Measurements from ENCODE around the gene PLCXD3. TPM values are rescaled to one million over a fixed set of nuclear protein-coding genes. Genes with fewer than 3 reads are reported as not detected.
"Not testable (repeated sequence)": the region's sequence is repeated elsewhere in the genome, so short reads cannot be mapped to it uniquely, and the experiment has no call there.

The PLCXD3 gene
- total RNA-seq, 2 experiments from 2014 or later: not detected

- intact Hi-C loops (cut with micrococcal nuclease); POLR2A ChIA-PET; CTCF ChIA-PET; H3K4me3 Mint-ChIP-seq; H3K36me3 Mint-ChIP-seq; H3K27ac Mint-ChIP-seq; DNase-seq; H3K4me1 Mint-ChIP-seq (ENCODE audit: low read depth); H3K27me3 Mint-ChIP-seq: not testable (repeated sequence)
- H3K9me3 Mint-ChIP-seq: peaks cover 36% of the 10 kb centered on the region
Measured at GRCh38 chr5:41471571-41472208, 38.7 kb downstream of the PLCXD3 start.

GRCh38 chr5:41465493-41466171 lies 44.8 kb downstream of the PLCXD3 start:
- Mint-ChIP-seq H3K4me1 (ENCODE audit: low read depth) (no peaks in the 10 kb centered on the region), H3K36me3 (no peaks in the 10 kb centered on the region), H3K27me3 (no peaks in the 10 kb centered on the region), H3K9me3 (peaks cover 8% of the 10 kb centered on the region), H3K4me3 (no peak overlapping the region), H3K27ac (no peak overlapping the region)
- ChIA-PET POLR2A (no interaction called here), CTCF (no interaction called here)
- intact Hi-C loops (cut with micrococcal nuclease): no loop called here
- DNase-seq: no peak

- no peak for DNase-seq
- Mint-ChIP-seq H3K4me1 (ENCODE audit: low read depth) (no peaks in the 10 kb centered on the region), H3K27me3 (no peaks in the 10 kb centered on the region), H3K27ac (no peak overlapping the region), H3K36me3 (no peaks in the 10 kb centered on the region), H3K4me3 (no peak overlapping the region), H3K9me3 (no peaks in the 10 kb centered on the region)
- POLR2A ChIA-PET: no interaction called here
- CTCF ChIA-PET: no interaction called here
- intact Hi-C loops (cut with micrococcal nuclease): no loop called here
Measured at GRCh38 chr5:41459557-41459956, 50.8 kb downstream of the PLCXD3 start.

DNA sequence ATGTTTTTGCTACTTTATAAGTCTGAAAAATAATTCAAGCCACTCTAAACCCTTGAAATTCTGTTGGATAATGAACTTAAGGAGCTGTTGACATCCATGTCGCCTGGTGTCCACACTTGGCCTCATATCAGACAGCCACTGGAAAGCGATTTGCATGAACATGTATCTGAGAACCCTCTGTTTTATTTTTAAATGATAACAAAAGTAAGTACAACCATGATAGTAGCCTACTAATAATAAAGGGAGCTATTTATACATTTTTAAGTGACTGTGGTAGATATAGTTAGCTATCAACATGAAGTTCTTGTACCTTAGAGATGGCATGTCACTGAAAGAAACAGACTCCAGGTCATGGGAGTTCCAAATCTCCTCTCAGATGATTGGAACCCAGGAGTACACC lies 53.3 kb downstream of the PLCXD3 start:
- no peaks in the 10 kb centered on the region for H3K27me3 Mint-ChIP-seq
- intact Hi-C loops (cut with micrococcal nuclease): no loop called here
- no peak overlapping the region for H3K27ac Mint-ChIP-seq
- ChIA-PET CTCF (no interaction called here), POLR2A (no interaction called here)
- H3K4me1 Mint-ChIP-seq (ENCODE audit: low read depth): no peaks in the 10 kb centered on the region
- no peak for DNase-seq
- H3K36me3 Mint-ChIP-seq: no peaks in the 10 kb centered on the region
- no peak overlapping the region for H3K4me3 Mint-ChIP-seq
- H3K9me3 Mint-ChIP-seq: no peaks in the 10 kb centered on the region

DNA sequence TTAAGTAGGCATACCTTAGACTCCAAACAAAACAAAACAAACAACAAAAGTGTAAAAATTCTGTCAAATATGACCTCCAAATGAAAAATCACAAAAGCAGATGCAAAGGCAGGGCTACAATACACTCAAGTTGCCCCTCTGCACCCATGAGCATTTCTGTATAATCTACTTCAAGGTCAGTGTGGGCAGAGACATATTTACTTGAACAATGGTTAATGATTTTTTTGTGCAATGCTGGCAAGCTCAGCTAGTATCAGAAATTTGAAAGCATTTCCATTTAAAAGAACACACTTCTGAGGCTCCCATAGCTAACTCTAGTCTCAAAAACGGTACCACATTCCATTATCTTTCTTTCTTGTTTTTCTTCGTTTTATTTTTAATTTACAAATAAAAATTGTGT lies 57.9 kb downstream of the PLCXD3 start:
- POLR2A ChIA-PET: no interaction called here
- H3K27ac Mint-ChIP-seq: no peak overlapping the region
- DNase-seq: no peak
- CTCF ChIA-PET: no interaction called here
- H3K27me3 Mint-ChIP-seq: no peaks in the 10 kb centered on the region
- H3K4me1 Mint-ChIP-seq (ENCODE audit: low read depth): no peaks in the 10 kb centered on the region
- H3K4me3 Mint-ChIP-seq: no peak overlapping the region
- H3K36me3 Mint-ChIP-seq: no peaks in the 10 kb centered on the region
- no peaks in the 10 kb centered on the region for H3K9me3 Mint-ChIP-seq
- intact Hi-C loops (cut with micrococcal nuclease): no loop called here

DNA sequence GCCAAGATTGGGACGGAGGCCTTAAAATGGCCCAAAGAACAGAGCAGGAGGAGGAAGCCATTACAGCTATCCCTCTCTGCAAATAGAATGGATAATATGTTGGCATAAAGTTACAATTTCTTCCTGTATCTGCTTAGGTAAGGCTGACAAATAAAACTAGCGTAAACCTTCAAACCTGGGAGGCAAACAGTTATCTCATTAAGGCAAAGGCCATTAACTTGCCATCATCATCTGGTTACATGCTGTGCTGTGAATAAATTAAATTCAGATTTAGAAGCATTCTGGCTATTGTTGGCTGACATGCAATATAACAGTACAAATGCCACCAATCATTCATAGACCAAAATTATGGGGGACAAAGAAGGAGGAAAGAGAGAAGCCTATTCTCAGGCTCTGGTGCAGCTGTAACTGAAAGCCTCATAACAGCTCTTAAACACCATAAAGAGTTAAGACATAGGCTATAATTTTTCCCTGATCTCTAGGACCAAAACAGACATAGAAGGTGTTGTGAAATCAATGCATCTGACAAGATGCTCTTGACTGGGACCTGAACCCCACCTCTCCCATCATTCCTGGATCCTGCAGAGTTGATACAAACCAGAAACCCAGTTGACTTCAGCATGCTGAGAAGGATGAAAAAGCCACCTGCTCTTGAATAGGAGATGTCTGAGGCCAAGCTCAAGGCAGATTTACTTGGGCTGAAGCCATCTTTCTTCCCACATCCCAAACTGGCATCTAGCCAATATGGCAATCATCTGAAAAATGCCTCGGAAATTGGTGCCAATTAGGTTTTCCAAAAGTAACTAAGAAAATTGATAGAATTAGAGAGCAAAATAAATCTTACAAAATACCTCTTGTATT lies 62.5 kb downstream of the PLCXD3 start:
- no peak overlapping the region for H3K4me3 Mint-ChIP-seq
- no peak overlapping the region for H3K27ac Mint-ChIP-seq
- no peaks in the 10 kb centered on the region for H3K4me1 Mint-ChIP-seq (ENCODE audit: low read depth)
- POLR2A ChIA-PET: no interaction called here
- H3K36me3 Mint-ChIP-seq: no peaks in the 10 kb centered on the region
- DNase-seq: no peak
- H3K27me3 Mint-ChIP-seq: no peaks in the 10 kb centered on the region
- intact Hi-C loops (cut with micrococcal nuclease): no loop called here
- CTCF ChIA-PET: no interaction called here
- H3K9me3 Mint-ChIP-seq: peaks cover 2% of the 10 kb centered on the region

GRCh38 chr5:41445937-41446563 lies 64.4 kb downstream of the PLCXD3 start:
- intact Hi-C loops (cut with micrococcal nuclease): no loop called here
- no peak overlapping the region for H3K27ac Mint-ChIP-seq
- POLR2A ChIA-PET: no interaction called here
- H3K4me1 Mint-ChIP-seq (ENCODE audit: low read depth): no peaks in the 10 kb centered on the region
- CTCF ChIA-PET: no interaction called here
- H3K9me3 Mint-ChIP-seq: peaks cover 2% of the 10 kb centered on the region
- no peaks in the 10 kb centered on the region for H3K36me3 Mint-ChIP-seq
- no peaks in the 10 kb centered on the region for H3K27me3 Mint-ChIP-seq
- H3K4me3 Mint-ChIP-seq: no peak overlapping the region
- DNase-seq: no peak

GRCh38 chr5:41435276-41435675 lies 75.1 kb downstream of the PLCXD3 start:
- intact Hi-C loops (cut with micrococcal nuclease): no loop called here
- Mint-ChIP-seq H3K9me3 (no peaks in the 10 kb centered on the region), H3K27me3 (no peaks in the 10 kb centered on the region), H3K4me3 (no peak overlapping the region), H3K27ac (no peak overlapping the region), H3K4me1 (ENCODE audit: low read depth) (no peaks in the 10 kb centered on the region), H3K36me3 (no peaks in the 10 kb centered on the region)
- POLR2A ChIA-PET: no interaction called here
- CTCF ChIA-PET: no interaction called here
- no peak for DNase-seq

DNA sequence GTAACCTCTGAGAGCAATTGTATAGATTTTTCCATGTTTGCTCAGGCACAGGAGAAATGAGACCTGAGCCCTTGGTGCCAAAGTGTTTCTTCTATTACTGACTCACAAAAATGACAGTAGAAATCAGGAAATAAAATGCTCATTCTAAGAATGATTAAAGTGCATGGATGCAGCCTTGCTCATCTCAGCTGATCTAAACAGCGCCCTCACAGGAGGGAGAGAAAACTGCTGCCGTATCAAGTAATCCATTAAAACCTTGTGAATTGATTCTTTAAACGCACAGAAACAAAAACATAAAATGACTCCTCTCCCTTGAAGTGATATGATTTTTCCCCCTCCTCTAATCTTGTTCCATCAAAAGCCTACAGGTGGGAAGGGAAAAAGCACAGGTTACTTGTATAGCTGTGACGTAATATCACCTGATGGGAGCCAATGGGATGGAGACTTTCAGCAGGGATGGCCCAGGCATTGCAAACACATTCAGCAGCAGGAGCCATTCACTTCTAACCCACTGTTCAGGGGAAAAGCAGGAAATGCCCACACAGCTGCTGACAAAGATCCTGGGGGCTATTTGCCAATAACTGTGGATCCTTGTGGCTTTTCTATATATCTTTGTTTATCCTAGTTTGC lies 76.7 kb downstream of the PLCXD3 start:
- H3K36me3 Mint-ChIP-seq: no peaks in the 10 kb centered on the region
- POLR2A ChIA-PET: no interaction called here
- H3K9me3 Mint-ChIP-seq: no peaks in the 10 kb centered on the region
- no peak for DNase-seq
- CTCF ChIA-PET: no interaction called here
- intact Hi-C loops (cut with micrococcal nuclease): no loop called here
- H3K4me1 Mint-ChIP-seq (ENCODE audit: low read depth): no peaks in the 10 kb centered on the region
- no peaks in the 10 kb centered on the region for H3K27me3 Mint-ChIP-seq
- no peak overlapping the region for H3K4me3 Mint-ChIP-seq
- H3K27ac Mint-ChIP-seq: no peak overlapping the region

DNA sequence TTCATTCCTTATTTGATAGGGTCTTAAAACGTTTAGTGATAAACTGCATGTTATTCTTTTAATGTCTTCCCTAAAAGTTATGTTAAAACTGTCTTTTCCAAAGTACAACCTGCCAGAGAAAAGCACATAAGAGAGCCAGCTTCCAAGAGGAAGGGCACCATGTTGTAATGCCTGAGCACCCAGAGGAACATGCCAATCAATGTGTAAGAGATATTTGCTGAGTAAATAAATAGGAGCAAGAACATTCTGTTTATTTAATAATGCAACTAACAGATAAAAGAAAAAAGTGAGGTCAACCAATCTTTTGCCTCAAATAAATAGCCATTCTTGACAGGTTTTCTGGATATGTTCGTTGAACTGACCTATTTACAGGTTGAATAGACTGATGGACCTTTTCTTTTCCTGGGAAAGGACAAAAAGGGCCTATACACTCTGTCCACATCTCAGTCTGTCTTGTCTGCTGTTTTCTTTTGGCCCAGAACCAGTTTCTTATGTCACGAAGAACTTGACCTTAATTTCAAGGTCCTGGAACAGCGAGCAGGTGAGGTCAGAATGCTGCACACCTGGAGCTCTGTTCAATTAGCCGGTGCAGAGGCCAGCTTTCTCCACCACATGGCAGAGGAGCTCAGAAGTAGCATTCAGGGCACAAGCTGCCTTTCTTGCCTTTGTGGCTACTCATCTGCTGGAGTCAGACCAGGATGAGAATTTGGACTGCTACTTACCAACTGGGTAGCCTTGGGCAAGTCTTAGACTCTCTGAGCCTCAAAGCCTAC lies 77.7 kb downstream of the PLCXD3 start:
- Mint-ChIP-seq H3K27me3 (no peaks in the 10 kb centered on the region), H3K27ac (no peak overlapping the region), H3K4me1 (ENCODE audit: low read depth) (no peaks in the 10 kb centered on the region), H3K9me3 (no peaks in the 10 kb centered on the region), H3K4me3 (no peak overlapping the region), H3K36me3 (no peaks in the 10 kb centered on the region)
- CTCF ChIA-PET: no interaction called here
- no peak for DNase-seq
- intact Hi-C loops (cut with micrococcal nuclease): no loop called here
- POLR2A ChIA-PET: no interaction called here

DNA sequence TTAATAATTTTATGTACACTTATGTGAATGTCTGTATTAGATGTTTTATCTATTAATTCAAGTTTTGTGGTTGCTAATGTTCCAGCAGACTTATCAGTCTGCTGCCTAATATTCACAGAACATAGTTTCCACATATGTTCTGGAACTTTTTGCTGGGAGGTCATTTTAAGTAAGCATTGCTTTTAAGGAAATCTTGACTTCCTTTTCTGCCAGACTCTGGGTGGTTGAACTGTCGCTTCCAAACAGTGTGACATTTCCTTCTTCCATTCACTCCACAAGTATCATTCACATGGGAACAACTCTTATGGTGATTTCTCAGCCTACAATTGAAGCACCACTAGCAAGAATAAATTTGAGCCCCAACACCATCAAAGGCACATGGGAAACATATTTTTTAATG lies 82.9 kb downstream of the PLCXD3 start:
- ChIA-PET CTCF (no interaction called here), POLR2A (interaction anchor here (0.6 kb wide), 1 partner anchor 267 kb away, joined by 3 read pairs; no protein-coding TSS in a partner anchor)
- intact Hi-C loops (cut with micrococcal nuclease): no loop called here
- Mint-ChIP-seq H3K27ac (no peak overlapping the region), H3K9me3 (no peaks in the 10 kb centered on the region), H3K4me3 (no peak overlapping the region), H3K36me3 (no peaks in the 10 kb centered on the region), H3K4me1 (ENCODE audit: low read depth) (no peaks in the 10 kb centered on the region), H3K27me3 (no peaks in the 10 kb centered on the region)
- DNase-seq: no peak

DNA sequence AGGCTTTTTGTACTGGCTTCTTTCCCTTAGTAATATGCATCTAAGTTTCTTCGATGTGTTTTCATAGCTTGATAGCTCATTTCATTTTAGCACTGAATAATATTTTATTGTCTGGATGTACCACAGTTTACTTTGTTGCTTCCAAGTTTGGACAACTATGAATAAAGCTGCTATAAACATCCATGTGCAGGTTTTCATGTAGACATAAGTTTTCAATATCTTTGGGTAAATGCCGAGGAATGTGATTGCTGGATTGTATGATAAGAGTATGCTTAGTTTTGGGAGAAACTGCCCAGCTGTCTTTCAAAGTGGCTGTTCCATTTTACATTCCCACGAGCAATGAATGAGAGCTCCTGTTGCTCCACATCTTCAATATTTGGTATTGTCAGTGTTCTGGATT lies 84.7 kb downstream of the PLCXD3 start:
- no peaks in the 10 kb centered on the region for H3K27me3 Mint-ChIP-seq
- H3K36me3 Mint-ChIP-seq: no peaks in the 10 kb centered on the region
- no peak overlapping the region for H3K4me3 Mint-ChIP-seq
- H3K9me3 Mint-ChIP-seq: no peaks in the 10 kb centered on the region
- POLR2A ChIA-PET: no interaction called here
- no peak overlapping the region for H3K27ac Mint-ChIP-seq
- no peak for DNase-seq
- no peaks in the 10 kb centered on the region for H3K4me1 Mint-ChIP-seq (ENCODE audit: low read depth)
- CTCF ChIA-PET: no interaction called here
- intact Hi-C loops (cut with micrococcal nuclease): no loop called here

Measured in activated CD4-positive, alpha-beta memory T cell treated with anti-CD3 and anti-CD28 coated beads for 36 hours (primary cell).